CD4-positive, alpha-beta T cell treated with Interleukin-1 beta for 1 hour (primary cell): ENCODE measurements around the gene GTPBP3.
"Not testable (repeated sequence)": the region's sequence is repeated elsewhere in the genome, so short reads cannot be mapped to it uniquely, and the experiment has no call there.

ENCODE experiments used
- DNase-seq, 2 donors: peaks; one replicate each; pipeline ENCODE4 v3.0.0-alpha.2; 2020 to 2022

Gene GTPBP3

GRCh38 chr19:17336872-17337674 lies at the start of gene GTPBP3:
Gene GTPBP3 (plus strand): TSS chr19:17337553. CDS start chr19:17337612, 59 bp downstream.
- DNase-seq = peak; percentile 97 to 98

GRCh38 chr19:17289489-17289888 lies 47.9 kb upstream of the GTPBP3 start:
- DNase-seq = peak; percentile 33 to 58

GRCh38 chr19:17292301-17293074 lies 44.9 kb upstream of the GTPBP3 start:
- DNase-seq = peak; percentile 82 to 85

- no peak for DNase-seq
Measured at GRCh38 chr19:17293605-17294004, 43.7 kb upstream of the GTPBP3 start.

- DNase-seq = peak; percentile 38 to 59
Measured at GRCh38 chr19:17294051-17294891, 43.1 kb upstream of the GTPBP3 start.

- not testable (repeated sequence) for DNase-seq
Measured at GRCh38 chr19:17295551-17295950, 41.8 kb upstream of the GTPBP3 start.

- no peak for DNase-seq
Measured at GRCh38 chr19:17296273-17296672, 41.1 kb upstream of the GTPBP3 start.

- no peak for DNase-seq
Measured at GRCh38 chr19:17296976-17297375, 40.4 kb upstream of the GTPBP3 start.

GRCh38 chr19:17300992-17301619 lies 36.2 kb upstream of the GTPBP3 start:
- DNase-seq = no peak

GRCh38 chr19:17302391-17303166 lies 34.8 kb upstream of the GTPBP3 start:
- peak; percentile 39 to 45 for DNase-seq

GRCh38 chr19:17303167-17303939 lies 34.0 kb upstream of the GTPBP3 start, which contains the start of gene ABHD8:
Gene ABHD8 (minus strand): TSS chr19:17303425. CDS start chr19:17301616, 1,809 bp downstream.
- peak; percentile 95 for DNase-seq

- no peak for DNase-seq
Measured at GRCh38 chr19:17303940-17304267, 33.4 kb upstream of the GTPBP3 start.

- DNase-seq = no peak
Measured at GRCh38 chr19:17304386-17305215, 32.8 kb upstream of the GTPBP3 start.

GRCh38 chr19:17305216-17305516 lies 32.2 kb upstream of the GTPBP3 start:
- DNase-seq = no peak

GRCh38 chr19:17305517-17306284 lies 31.7 kb upstream of the GTPBP3 start, which contains the start of gene MRPL34:
Gene MRPL34 (plus strand): TSS chr19:17305872. CDS start chr19:17305893, 21 bp downstream.
- DNase-seq = peak; percentile 98 to 100

GRCh38 chr19:17306285-17306714 lies 31.1 kb upstream of the GTPBP3 start:
- no peak for DNase-seq

GRCh38 chr19:17307876-17308377 lies 29.4 kb upstream of the GTPBP3 start:
- DNase-seq = no peak

- DNase-seq = peak; percentile 100
Measured at GRCh38 chr19:17309198-17309964, 28.0 kb upstream of the GTPBP3 start, which contains the start of gene DDA1. Gene DDA1 (plus strand): TSS chr19:17309563. CDS start chr19:17309655, 92 bp downstream.
